Measurements from ENCODE around the gene AKAP13.
"Not testable (repeated sequence)": the region's sequence is repeated elsewhere in the genome, so short reads cannot be mapped to it uniquely, and the experiment has no call there.

- TF ChIP-seq CTCF (conservative IDR thresholded peaks at IDR 0.05; ENCODE audit: low read depth, low read length); EZH2 (IDR thresholded peaks at IDR 0.05; ENCODE audit: borderline replicate concordance, low read depth, low read length, poor library complexity, severe bottlenecking): not testable (repeated sequence)
These were observed 155.3 kb downstream of the AKAP13 start for GRCh38 chr15:85535533-85536330.

Data from A673 (cell line).